Activated naive CD8-positive, alpha-beta T cell treated with anti-CD3 and anti-CD28 coated beads, Interleukin-2, amount 50 U/mL, for 24 hours (primary cell): ENCODE measurements around the gene SMG1.
"Not testable (repeated sequence)": the region's sequence is repeated elsewhere in the genome, so short reads cannot be mapped to it uniquely, and the experiment has no call there.

Experiments used
- ATAC-seq: fragments of 150-1000 bp; cut with Tn5 transposase; one replicate; pipeline ENCODE4 v1.10.0; 2021
- DNase-seq: peaks from one replicate; pipeline ENCODE4 v3.0.0; 2021
- H3K27ac Mint-ChIP-seq: one replicate; pipeline ENCODE4 v1.8.0; 2021; ENCODE audit warnings: mild to moderate bottlenecking, mixed read lengths
- H3K27me3 Mint-ChIP-seq: one replicate; pipeline ENCODE4 v1.8.0; 2021; ENCODE audit warnings: mixed read lengths
- H3K36me3 Mint-ChIP-seq: one replicate; pipeline ENCODE4 v1.8.0; 2021; ENCODE audit warnings: low read depth, mixed read lengths
- H3K4me1 Mint-ChIP-seq: one replicate; pipeline ENCODE4 v1.8.0; 2021; ENCODE audit warnings: mixed read lengths
- H3K4me3 Mint-ChIP-seq: one replicate; pipeline ENCODE4 v1.8.0; 2021; ENCODE audit warnings: mild to moderate bottlenecking, moderate library complexity, mixed read lengths
- H3K9me3 Mint-ChIP-seq: one replicate; pipeline ENCODE4 v1.8.0; 2021; ENCODE audit warnings: mixed read lengths

The SMG1 gene

GRCh38 chr16:18909585-18909984 is 16.6 kb downstream of the SMG1 start:
- not testable (repeated sequence) for H3K27ac Mint-ChIP-seq, H3K27me3 Mint-ChIP-seq, DNase-seq, H3K4me3 Mint-ChIP-seq, H3K9me3 Mint-ChIP-seq, ATAC-seq
- Mint-ChIP-seq H3K4me1 (peaks cover 33% of the 10 kb centered on the region), H3K36me3 (peaks cover 11% of the 10 kb centered on the region)

- H3K27ac Mint-ChIP-seq, H3K9me3 Mint-ChIP-seq, H3K4me3 Mint-ChIP-seq, DNase-seq, H3K27me3 Mint-ChIP-seq, ATAC-seq: not testable (repeated sequence)
- peaks cover 11% of the 10 kb centered on the region for H3K36me3 Mint-ChIP-seq
- H3K4me1 Mint-ChIP-seq, result peaks cover 33% of the 10 kb centered on the region
These were observed 17.5 kb downstream of the SMG1 start for GRCh38 chr16:18908716-18909115.

GRCh38 chr16:18902778-18903177 is 23.4 kb downstream of the SMG1 start:
- ATAC-seq, H3K4me3 Mint-ChIP-seq, H3K9me3 Mint-ChIP-seq, H3K27ac Mint-ChIP-seq, H3K27me3 Mint-ChIP-seq, DNase-seq: not testable (repeated sequence)
- peaks cover 53% of the 10 kb centered on the region for H3K4me1 Mint-ChIP-seq
- peaks cover 16% of the 10 kb centered on the region for H3K36me3 Mint-ChIP-seq

- not testable (repeated sequence) for DNase-seq, H3K4me3 Mint-ChIP-seq, H3K27ac Mint-ChIP-seq, ATAC-seq, H3K9me3 Mint-ChIP-seq, H3K27me3 Mint-ChIP-seq
- H3K4me1 Mint-ChIP-seq, result peaks cover 53% of the 10 kb centered on the region
- H3K36me3 Mint-ChIP-seq, result peaks cover 17% of the 10 kb centered on the region
These were observed 24.2 kb downstream of the SMG1 start for GRCh38 chr16:18902044-18902443.

GRCh38 chr16:18901194-18901593 is 25.0 kb downstream of the SMG1 start:
- not testable (repeated sequence) for ATAC-seq, DNase-seq, H3K4me3 Mint-ChIP-seq, H3K27me3 Mint-ChIP-seq, H3K27ac Mint-ChIP-seq, H3K9me3 Mint-ChIP-seq
- Mint-ChIP-seq H3K36me3 (peaks cover 13% of the 10 kb centered on the region), H3K4me1 (peaks cover 48% of the 10 kb centered on the region)

GRCh38 chr16:18884456-18884855 is 41.8 kb downstream of the SMG1 start:
- not testable (repeated sequence) for DNase-seq, H3K9me3 Mint-ChIP-seq, H3K27ac Mint-ChIP-seq, ATAC-seq, H3K4me3 Mint-ChIP-seq, H3K4me1 Mint-ChIP-seq, H3K27me3 Mint-ChIP-seq
- peaks cover 21% of the 10 kb centered on the region for H3K36me3 Mint-ChIP-seq

GRCh38 chr16:18877734-18878133 is 48.5 kb downstream of the SMG1 start:
- peaks cover 20% of the 10 kb centered on the region for H3K36me3 Mint-ChIP-seq
- not testable (repeated sequence) for H3K4me3 Mint-ChIP-seq, H3K9me3 Mint-ChIP-seq, DNase-seq, H3K27ac Mint-ChIP-seq, H3K27me3 Mint-ChIP-seq, H3K4me1 Mint-ChIP-seq, ATAC-seq

GRCh38 chr16:18877259-18877658 is 48.9 kb downstream of the SMG1 start:
- not testable (repeated sequence) for ATAC-seq, H3K4me1 Mint-ChIP-seq, H3K27me3 Mint-ChIP-seq, H3K4me3 Mint-ChIP-seq, H3K9me3 Mint-ChIP-seq, H3K27ac Mint-ChIP-seq, DNase-seq
- H3K36me3 Mint-ChIP-seq, result peaks cover 22% of the 10 kb centered on the region

- DNase-seq, H3K27ac Mint-ChIP-seq, H3K4me3 Mint-ChIP-seq, H3K9me3 Mint-ChIP-seq, H3K4me1 Mint-ChIP-seq, ATAC-seq, H3K27me3 Mint-ChIP-seq: not testable (repeated sequence)
- H3K36me3 Mint-ChIP-seq, result peaks cover 25% of the 10 kb centered on the region
These were observed 49.9 kb downstream of the SMG1 start for GRCh38 chr16:18876301-18876700.

GRCh38 chr16:18869043-18869771 is 57.0 kb downstream of the SMG1 start:
- not testable (repeated sequence) for H3K4me3 Mint-ChIP-seq, H3K9me3 Mint-ChIP-seq, ATAC-seq, DNase-seq, H3K27me3 Mint-ChIP-seq
- Mint-ChIP-seq H3K27ac (peak overlapping the region; percentile 68), H3K36me3 (peaks cover 43% of the 10 kb centered on the region), H3K4me1 (peaks cover 25% of the 10 kb centered on the region)

GRCh38 chr16:18866277-18866823 is 59.9 kb downstream of the SMG1 start:
- not testable (repeated sequence) for H3K9me3 Mint-ChIP-seq, DNase-seq, ATAC-seq, H3K27me3 Mint-ChIP-seq, H3K27ac Mint-ChIP-seq, H3K4me3 Mint-ChIP-seq
- H3K36me3 Mint-ChIP-seq, result peaks cover 50% of the 10 kb centered on the region
- H3K4me1 Mint-ChIP-seq, result peaks cover 28% of the 10 kb centered on the region

- H3K4me3 Mint-ChIP-seq, H3K27me3 Mint-ChIP-seq, H3K9me3 Mint-ChIP-seq, ATAC-seq, DNase-seq: not testable (repeated sequence)
- peaks cover 42% of the 10 kb centered on the region for H3K36me3 Mint-ChIP-seq
- H3K27ac Mint-ChIP-seq, result peak overlapping the region; percentile 29
- H3K4me1 Mint-ChIP-seq, result peaks cover 11% of the 10 kb centered on the region
These were observed 63.3 kb downstream of the SMG1 start for GRCh38 chr16:18862891-18863290.

- DNase-seq (no peak), ATAC-seq (no peak)
- Mint-ChIP-seq H3K4me3 (no peak overlapping the region), H3K36me3 (peaks cover 60% of the 10 kb centered on the region), H3K4me1 (peaks cover 29% of the 10 kb centered on the region), H3K9me3 (no peaks in the 10 kb centered on the region), H3K27ac (peak overlapping the region; percentile 30), H3K27me3 (no peaks in the 10 kb centered on the region)
These were observed 71.0 kb downstream of the SMG1 start for GRCh38 chr16:18855196-18855595.

GRCh38 chr16:18853694-18854093 is 72.5 kb downstream of the SMG1 start:
- Mint-ChIP-seq H3K27me3 (no peaks in the 10 kb centered on the region), H3K27ac (peak overlapping the region; percentile 38), H3K9me3 (no peaks in the 10 kb centered on the region), H3K4me3 (no peak overlapping the region), H3K36me3 (peaks cover 67% of the 10 kb centered on the region), H3K4me1 (peaks cover 29% of the 10 kb centered on the region)
- peak; percentile 77 for ATAC-seq
- no peak for DNase-seq

- Mint-ChIP-seq H3K9me3 (no peaks in the 10 kb centered on the region), H3K27ac (peak overlapping the region; percentile 3), H3K4me3 (no peak overlapping the region), H3K36me3 (peaks cover 62% of the 10 kb centered on the region), H3K27me3 (no peaks in the 10 kb centered on the region), H3K4me1 (peaks cover 29% of the 10 kb centered on the region)
- ATAC-seq, result no peak
- no peak for DNase-seq
These were observed 73.6 kb downstream of the SMG1 start for GRCh38 chr16:18852647-18853046.
